Stomach (tissue), 9 donors: ENCODE measurements around the gene PDE4D. TPM values are rescaled to one million over a fixed set of nuclear protein-coding genes. Genes with fewer than 3 reads are reported as not detected.

Source experiments
- DNase-seq, 2 donors: peaks; one replicate each; pipeline versions ENCODE4 v3.0.0 to v3.0.0-alpha.2; 2013 to 2019
- H3K27ac ChIP-seq, 5 donors: fragments of 200-600 bp in 4 of 5; sonication (generic) in 4 of 5; one replicate each; pipeline ENCODE4 v1.5.1; 2013 to 2019; ENCODE audit warnings: mild to moderate bottlenecking in 1 of 5, moderate library complexity in 1 of 5
- H3K27me3 ChIP-seq, 3 donors: fragments of 200-600 bp; sonication (generic); one replicate each; pipeline ENCODE4 v1.5.1; 2017 to 2019; ENCODE audit warnings: mixed run types in 1 of 3
- H3K36me3 ChIP-seq, 4 donors: fragments of 200-600 bp; sonication (generic); 1 replicate in 3 of 4; 2 replicates in 1 of 4; pipeline ENCODE4 v1.5.1; 2016 to 2019
- H3K4me1 ChIP-seq, 4 donors: fragments of 200-600 bp; sonication (generic); one replicate each; pipeline ENCODE4 v1.5.1; 2016 to 2019
- H3K4me3 ChIP-seq, 4 donors: fragments of 200-600 bp; sonication (generic) in 3 of 4; one replicate each; pipeline ENCODE4 v1.5.1; 2016 to 2019; ENCODE audit warnings: mild to moderate bottlenecking in 1 of 4
- H3K9me3 ChIP-seq, 4 donors: fragments of 200-600 bp; sonication (generic); one replicate each; pipeline ENCODE4 v1.5.1; 2016 to 2019
- EP300 ChIP-seq: sonication (generic); formaldehyde crosslinking; IDR thresholded peaks from one replicate; pipeline ENCODE4 v1.6.1; 2017; ENCODE audit warnings: antibody characterized with exemption
- POLR2A ChIP-seq, 4 donors: fragments of 450-650 bp; IDR thresholded peaks; one replicate each; pipeline ENCODE4 v1.6.1; 2016; ENCODE audit warnings: antibody characterized with exemption in 4 of 4, control low read depth in 2 of 4, mild to moderate bottlenecking in 1 of 4, moderate library complexity in 1 of 4
- POLR2AphosphoS5 ChIP-seq, 3 donors: sonication (generic); formaldehyde crosslinking; IDR thresholded peaks; one replicate each; pipeline ENCODE4 v1.6.1; 2016; ENCODE audit warnings: antibody characterized with exemption in 3 of 3
- WGBS, 5 donors: extraction: QIAGEN DNeasy Blood & Tissue Kit in 3 of 5; methylation state at CpG; one replicate each; pipeline versions ENCODE4 v1.1.5 to v1.1.7; 2013 to 2018; 5-methylcytosine and 5-hydroxymethylcytosine counted together
- intact Hi-C: fragments of 100-400 bp; cut with DNase I; formaldehyde crosslinking; loops from one replicate; pipeline ENCODE4 v1.15.1; 2023; ENCODE audit warnings: low total_unique reads
- polyA plus RNA-seq, 3 donors: library from polyadenylated mRNA; stranded (reverse); fragments of 200-250 nt; gene quantifications; one replicate each; pipeline ENCODE4 v1.2.3, GENCODE V29; 2013
- total RNA-seq, 5 donors: library from RNA; depleted of rRNA; stranded (reverse); fragments of >200 nt; gene quantifications; one replicate each; pipeline versions ENCODE4 v1.1.0 to v1.2.3, GENCODE V29; 2014 to 2016
- TF ChIP-seq, protein P1 (sequence below), 7 experiments: fragments of 450-650 bp in 4 of 7; fragments of 200-600 bp in 3 of 7; sonication (generic) in 3 of 7; IDR thresholded peaks; one replicate each; pipeline ENCODE4 v1.5.1; 2016 to 2019; ENCODE audit warnings: antibody characterized with exemption in 7 of 7, control low read depth in 2 of 7, mild to moderate bottlenecking in 1 of 7
- donor health status: healthy with polysubstance abuse.
- donor health status: Bipolar disorder and iron deficiency.
- donor health status: healthy.

The PDE4D gene
- total and polyA plus RNA-seq, 8 donors, result 3.1 to 147 (median 97.3) TPM

DNA sequence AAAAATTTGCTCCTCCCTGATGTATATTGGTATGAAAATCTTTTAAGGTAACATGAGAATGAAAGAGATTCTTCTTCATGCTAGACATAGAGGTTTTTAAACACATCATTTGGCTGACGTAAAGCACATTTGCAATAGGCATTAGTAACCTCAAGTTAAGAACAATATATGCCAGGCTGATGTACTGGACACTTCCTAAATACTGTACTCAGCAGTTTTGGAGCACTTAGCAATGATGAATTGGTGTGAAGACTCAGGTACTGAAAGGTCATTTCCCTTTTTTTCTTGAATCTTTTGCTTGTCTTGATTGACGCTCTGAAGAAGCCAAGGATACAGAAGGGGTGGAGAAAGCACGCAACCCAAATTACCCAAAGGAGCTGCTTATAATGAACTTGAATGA lies 322.5 kb downstream of the PDE4D start:
- intact Hi-C loops, result no loop called here
- no peak for TF ChIP-seq EP300
- TF ChIP-seq POLR2AphosphoS5 (IDR thresholded peaks at IDR 0.05), result no peak
- TF ChIP-seq, protein P1, sequence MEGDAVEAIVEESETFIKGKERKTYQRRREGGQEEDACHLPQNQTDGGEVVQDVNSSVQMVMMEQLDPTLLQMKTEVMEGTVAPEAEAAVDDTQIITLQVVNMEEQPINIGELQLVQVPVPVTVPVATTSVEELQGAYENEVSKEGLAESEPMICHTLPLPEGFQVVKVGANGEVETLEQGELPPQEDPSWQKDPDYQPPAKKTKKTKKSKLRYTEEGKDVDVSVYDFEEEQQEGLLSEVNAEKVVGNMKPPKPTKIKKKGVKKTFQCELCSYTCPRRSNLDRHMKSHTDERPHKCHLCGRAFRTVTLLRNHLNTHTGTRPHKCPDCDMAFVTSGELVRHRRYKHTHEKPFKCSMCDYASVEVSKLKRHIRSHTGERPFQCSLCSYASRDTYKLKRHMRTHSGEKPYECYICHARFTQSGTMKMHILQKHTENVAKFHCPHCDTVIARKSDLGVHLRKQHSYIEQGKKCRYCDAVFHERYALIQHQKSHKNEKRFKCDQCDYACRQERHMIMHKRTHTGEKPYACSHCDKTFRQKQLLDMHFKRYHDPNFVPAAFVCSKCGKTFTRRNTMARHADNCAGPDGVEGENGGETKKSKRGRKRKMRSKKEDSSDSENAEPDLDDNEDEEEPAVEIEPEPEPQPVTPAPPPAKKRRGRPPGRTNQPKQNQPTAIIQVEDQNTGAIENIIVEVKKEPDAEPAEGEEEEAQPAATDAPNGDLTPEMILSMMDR (IDR thresholded peaks at IDR 0.05), result no peak
- TF ChIP-seq POLR2A (IDR thresholded peaks at IDR 0.05), result no peak
- Histone ChIP-seq H3K36me3 (no peaks in the 10 kb centered on the region), H3K4me3 (no peak overlapping the region), H3K27me3 (no peaks in the 10 kb centered on the region), H3K9me3 (no peaks in the 10 kb centered on the region), H3K27ac (no peak overlapping the region), H3K4me1 (no peaks in the 10 kb centered on the region)
- 93 to 96% (median 94%) methylated on average over 3 of the region's 3 CpGs for WGBS, 5 donors
- no peak for DNase-seq

DNA sequence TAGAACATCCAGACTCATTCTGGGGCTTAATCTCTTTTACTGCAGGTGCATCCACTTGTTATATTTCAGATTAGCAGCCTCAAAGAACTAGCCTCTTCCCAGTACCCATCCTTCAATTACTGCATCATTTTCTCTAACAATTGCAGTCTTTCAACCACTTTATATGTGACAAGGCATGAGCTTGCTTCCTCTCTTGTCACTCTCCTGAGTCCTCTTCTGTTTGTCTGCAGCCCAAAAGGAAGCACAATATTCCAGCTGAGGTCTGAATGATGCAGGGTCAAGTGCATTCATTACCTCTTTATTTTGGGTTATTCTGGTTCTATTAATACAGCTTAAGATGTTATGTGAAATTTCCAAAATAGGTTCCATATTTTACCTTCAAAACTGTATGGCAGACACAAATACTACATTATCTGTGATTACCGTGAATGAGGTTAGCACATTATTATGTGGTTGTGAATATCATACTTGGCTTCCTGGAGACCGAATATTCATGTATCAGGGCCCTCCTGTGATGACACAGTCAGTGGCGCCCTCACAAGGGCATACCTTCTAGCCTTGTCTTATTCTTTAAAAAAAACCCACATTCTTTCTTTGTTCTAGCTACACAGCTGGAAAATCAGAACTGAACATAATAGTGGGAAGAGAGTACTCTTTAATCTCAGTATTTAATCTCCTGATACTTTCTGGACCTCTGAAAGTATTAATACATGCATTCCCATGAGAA lies 323.8 kb downstream of the PDE4D start:
- H3K27me3 ChIP-seq, result no peaks in the 10 kb centered on the region
- 49 to 58% (median 55%) methylated on average over 3 of the region's 3 CpGs for WGBS, 5 donors
- H3K4me3 ChIP-seq, result no peak overlapping the region
- intact Hi-C loops, result no loop called here
- TF ChIP-seq POLR2AphosphoS5 (IDR thresholded peaks at IDR 0.05), result no peak
- no peak for TF ChIP-seq EP300
- TF ChIP-seq POLR2A (IDR thresholded peaks at IDR 0.05), result no peak
- TF ChIP-seq, protein P1 (IDR thresholded peaks at IDR 0.05), result no peak
- no peak for DNase-seq
- H3K9me3 ChIP-seq, result no peaks in the 10 kb centered on the region
- no peaks in the 10 kb centered on the region for H3K4me1 ChIP-seq
- no peak overlapping the region for H3K27ac ChIP-seq
- H3K36me3 ChIP-seq, result no peaks in the 10 kb centered on the region

DNA sequence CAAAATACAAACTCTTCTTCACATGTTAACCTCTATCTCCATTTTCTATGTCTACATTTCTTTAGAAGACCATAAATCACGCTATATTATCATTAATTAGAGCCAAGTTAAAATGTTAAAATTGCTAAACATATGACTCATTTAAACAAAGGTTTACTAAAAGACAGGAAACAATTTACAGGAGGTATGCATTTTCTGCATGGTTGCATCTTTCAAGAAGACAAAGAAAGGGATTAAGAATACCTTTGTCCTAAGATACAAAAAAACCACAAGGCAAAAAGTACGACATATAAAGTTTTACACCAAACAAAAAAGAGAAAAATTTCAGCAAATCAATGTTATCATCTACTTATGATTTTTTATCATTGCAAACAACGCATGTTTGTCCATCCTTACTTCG lies 324.4 kb downstream of the PDE4D start:
- no peak for DNase-seq
- intact Hi-C loops, result no loop called here
- no peak overlapping the region for H3K27ac ChIP-seq
- no peaks in the 10 kb centered on the region for H3K36me3 ChIP-seq
- TF ChIP-seq, protein P1 (IDR thresholded peaks at IDR 0.05), result no peak
- TF ChIP-seq POLR2A (IDR thresholded peaks at IDR 0.05), result no peak
- TF ChIP-seq EP300, result no peak
- TF ChIP-seq POLR2AphosphoS5 (IDR thresholded peaks at IDR 0.05), result no peak
- no peaks in the 10 kb centered on the region for H3K9me3 ChIP-seq
- no peak overlapping the region for H3K4me3 ChIP-seq
- no peaks in the 10 kb centered on the region for H3K27me3 ChIP-seq
- WGBS, 5 donors, result 87 to 96% (median 92%) methylated on average over 4 of the region's 4 CpGs
- no peaks in the 10 kb centered on the region for H3K4me1 ChIP-seq

DNA sequence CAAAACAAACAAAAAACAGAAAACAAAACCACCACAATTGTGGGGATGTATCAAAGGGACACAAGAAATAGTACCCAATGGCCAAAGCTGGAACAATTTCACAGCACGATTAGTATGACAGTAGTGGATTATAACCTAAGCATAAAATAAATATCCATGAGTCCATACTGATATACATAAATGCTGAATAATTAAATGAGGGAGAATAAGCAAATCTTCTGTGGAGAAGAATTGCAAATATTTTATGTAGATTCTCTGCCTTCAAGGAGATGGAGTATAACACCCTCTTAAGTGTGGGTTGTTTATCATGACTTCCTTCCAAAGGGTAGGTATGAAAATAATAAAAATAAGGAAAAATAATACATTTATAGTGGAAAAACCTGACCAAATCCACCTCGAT lies 325.4 kb downstream of the PDE4D start:
- no peak for DNase-seq
- Histone ChIP-seq H3K4me3 (no peak overlapping the region), H3K9me3 (no peaks in the 10 kb centered on the region), H3K27me3 (no peaks in the 10 kb centered on the region), H3K27ac (no peak overlapping the region), H3K36me3 (no peaks in the 10 kb centered on the region), H3K4me1 (peaks cover 0 to 7% (median 4%) of the 10 kb centered on the region in 4 donors)
- intact Hi-C loops, result no loop called here
- TF ChIP-seq EP300 (no peak), POLR2AphosphoS5 (IDR thresholded peaks at IDR 0.05) (no peak), POLR2A (IDR thresholded peaks at IDR 0.05) (no peak)
- TF ChIP-seq, protein P1 (IDR thresholded peaks at IDR 0.05), result no peak
- WGBS, 5 donors, result 81 to 92% (median 85%) methylated on average over 2 of the region's 2 CpGs
